HCT116 (cell line): ENCODE results near the gene FHL2. TPM values are rescaled to one million over a fixed set of nuclear protein-coding genes. Genes with fewer than 3 reads are reported as not detected.

ENCODE experiments used
- ATAC-seq: fragments of 200-7000 bp; cut with Tn5 transposase; 2 replicates; pipeline ENCODE4 v1.9.1; 2020; ENCODE audit warnings: mild to moderate bottlenecking, moderate library complexity
- BruUV-seq: library from RNA; stranded (reverse); fragments of 400-500 nt; replicated peaks from 2 replicates; lab custom pipeline; 2021; lab: Mats Ljungman, UMichigan
- CTCF ChIA-PET: fragments of 300-600 bp; sonication (Branson Sonifier 250); formaldehyde crosslinking; loops from one replicate; lab custom pipeline; 2021; ENCODE audit warnings: antibody characterized with exemption; lab: Charles Lee
- POLR2A ChIA-PET: fragments of 300-600, 350-600 bp; sonication (Branson Sonifier 250); formaldehyde crosslinking; loops from one replicate; lab custom pipeline; 2021; ENCODE audit warnings: antibody characterized with exemption; lab: Charles Lee
- RAD21 ChIA-PET, 2 experiments: fragments of 300-600 bp; sonication (Branson Sonifier 250); formaldehyde crosslinking; loops; one replicate each; lab custom pipeline; 2023; ENCODE audit warnings: low total read pairs in 2 of 2; ENCODE audit not compliant: uncharacterized antibody in 2 of 2, unreplicated experiment in 2 of 2, low non-redundant PET in 1 of 2; lab: Charles Lee
- DNase-seq: peaks from one replicate; pipeline ENCODE4 v3.0.0-alpha.2; 2010; ENCODE audit warnings: low read depth, low spot score
- H2AFZ ChIP-seq: fragments of 200-600 bp; shearing (Covaris generic), sonication (generic); 2 replicates; pipeline ENCODE4 v1.6.1; 2017; ENCODE audit warnings: low read depth, mixed run types, mixed read lengths, antibody characterized with exemption, low read length; ENCODE audit not compliant: poor library complexity, severe bottlenecking
- H3K27ac ChIP-seq: 2 replicates; pipeline ENCODE4 v1.5.1; 2012; ENCODE audit warnings: low read depth, low read length
- H3K27me3 ChIP-seq: fragments of 200-600 bp; sonication (generic); 2 replicates; pipeline ENCODE4 v1.6.1; 2016; ENCODE audit warnings: mixed run types, low read length, mixed read lengths; ENCODE audit not compliant: insufficient read depth
- H3K36me3 ChIP-seq, 2 experiments: fragments of 200-500 bp in 1 of 2; fragments of 200-600 bp in 1 of 2; sonication (Bioruptor generic) in 1 of 2; sonication (generic) in 1 of 2; 2 replicates each; pipeline versions ENCODE4 v1.5.1 to v1.6.1; 2014 to 2016; ENCODE audit warnings: low read length in 2 of 2, inconsistent platforms in 1 of 2, mixed read lengths in 1 of 2, mixed run types in 1 of 2; ENCODE audit not compliant: insufficient read depth in 2 of 2, control insufficient read depth in 1 of 2
- H3K4me1 ChIP-seq, 2 experiments: fragments of 200-600 bp in 1 of 2; sonication (generic) in 1 of 2; 2 replicates each; pipeline versions ENCODE4 v1.5.1 to v1.6.1; 2012 to 2017; ENCODE audit warnings: low read length in 2 of 2, inconsistent platforms in 1 of 2, mild to moderate bottlenecking in 1 of 2, mixed read lengths in 1 of 2, mixed run types in 1 of 2, moderate library complexity in 1 of 2; ENCODE audit not compliant: insufficient read depth in 2 of 2, control insufficient read depth in 1 of 2
- H3K4me2 ChIP-seq: fragments of 200-600 bp; sonication (generic); 2 replicates; pipeline ENCODE4 v1.6.1; 2017; ENCODE audit warnings: mixed run types, low read length, mixed read lengths
- H3K4me3 ChIP-seq, 2 experiments: fragments of 200-600 bp in 1 of 2; sonication (generic) in 1 of 2; replicated peaks in 1 of 2; 2 replicates each; pipeline ENCODE4 v1.5.1; 2011 to 2016; ENCODE audit warnings: low read length in 2 of 2, control low read depth in 1 of 2, low read depth in 1 of 2, mild to moderate bottlenecking in 1 of 2, mixed read lengths in 1 of 2, mixed run types in 1 of 2
- H3K79me2 ChIP-seq: fragments of 200-600 bp; sonication (generic); 2 replicates; pipeline ENCODE4 v1.6.1; 2017; ENCODE audit warnings: mild to moderate bottlenecking, mixed run types, low read length, moderate library complexity, mixed read lengths; ENCODE audit not compliant: insufficient read depth
- H3K9ac ChIP-seq: fragments of 200-600 bp; sonication (generic); 2 replicates; pipeline ENCODE4 v1.6.1; 2016; ENCODE audit warnings: low read length, mixed read lengths
- H3K9me2 ChIP-seq: fragments of 200-600 bp; sonication (generic), shearing (Covaris generic); 2 replicates; pipeline ENCODE4 v1.6.1; 2017; ENCODE audit warnings: mixed run types, mild to moderate bottlenecking, moderate library complexity; ENCODE audit not compliant: insufficient read depth
- H3K9me3 ChIP-seq, 2 experiments: fragments of 200-500 bp in 1 of 2; fragments of 200-600 bp in 1 of 2; sonication (Bioruptor generic) in 1 of 2; sonication (generic) in 1 of 2; 2 replicates each; pipeline ENCODE4 v1.6.1; 2014 to 2017; ENCODE audit warnings: low read length in 2 of 2, mixed read lengths in 2 of 2, inconsistent platforms in 1 of 2, low read depth in 1 of 2, mild to moderate bottlenecking in 1 of 2, mixed run types in 1 of 2, moderate library complexity in 1 of 2; ENCODE audit not compliant: control insufficient read depth in 1 of 2, insufficient read depth in 1 of 2
- H4K20me1 ChIP-seq: fragments of 200-600 bp; sonication (generic), shearing (Covaris generic); 2 replicates; pipeline ENCODE4 v1.6.1; 2017; ENCODE audit warnings: mixed run types, mild to moderate bottlenecking, moderate library complexity; ENCODE audit not compliant: insufficient read depth
- CEBPB ChIP-seq: IDR thresholded peaks from 2 replicates; pipeline ENCODE4 v1.6.1; 2012; ENCODE audit warnings: low read depth
- ELF1 ChIP-seq: IDR thresholded peaks from 2 replicates; pipeline ENCODE4 v1.6.1; 2012; ENCODE audit warnings: low read depth, borderline replicate concordance
- EZH2phosphoT487 ChIP-seq: fragments of 200-600 bp; IDR thresholded peaks from 2 replicates; pipeline ENCODE4 v1.6.1; 2018; ENCODE audit warnings: antibody characterized with exemption, borderline replicate concordance
- FOSL1 ChIP-seq: IDR thresholded peaks from 2 replicates; pipeline ENCODE4 v1.6.1; 2012; ENCODE audit warnings: low read depth
- JUND ChIP-seq: IDR thresholded peaks from 2 replicates; pipeline ENCODE4 v1.6.1; 2012
- RAD21 ChIP-seq: IDR thresholded peaks from 2 replicates; pipeline ENCODE4 v1.6.1; 2012; ENCODE audit warnings: low read depth, mild to moderate bottlenecking
- SIN3A ChIP-seq: IDR thresholded peaks from 2 replicates; pipeline ENCODE4 v1.6.1; 2012; ENCODE audit warnings: low read depth
- SP1 ChIP-seq: IDR thresholded peaks from 2 replicates; pipeline ENCODE4 v1.6.1; 2012; ENCODE audit warnings: low read depth
- ZNF274 ChIP-seq: fragments of 200-500 bp; sonication (Bioruptor generic); IDR thresholded peaks from 2 replicates; pipeline ENCODE4 v1.6.1; 2014; ENCODE audit warnings: mild to moderate bottlenecking, low read depth, low read length, inconsistent platforms
- intact Hi-C: fragments of 100-400 bp; cut with micrococcal nuclease; formaldehyde crosslinking; loops from 2 replicates; pipeline ENCODE4 v1.10.0; 2022
- total RNA-seq: library from RNA; stranded (reverse); gene quantifications from one replicate; pipeline ENCODE4 v1.2.1, GENCODE V29; 2021; ENCODE audit not compliant: unreplicated experiment
- TF ChIP-seq, protein P1 (sequence below): IDR thresholded peaks from 2 replicates; pipeline ENCODE4 v1.6.1; 2012
- TF ChIP-seq, protein P2 (sequence below), 3 experiments: fragments of 200-600 bp in 1 of 3; sonication (generic) in 1 of 3; IDR thresholded peaks in 2 of 3; conservative IDR thresholded peaks in 1 of 3; 2 replicates each; pipeline ENCODE4 v1.5.1; 2012 to 2017; ENCODE audit warnings: low read depth in 2 of 3, low read length in 2 of 3, antibody characterized with exemption in 1 of 3, borderline replicate concordance in 1 of 3, control low read depth in 1 of 3, mild to moderate bottlenecking in 1 of 3, mixed read lengths in 1 of 3, mixed run types in 1 of 3, moderate library complexity in 1 of 3; ENCODE audit not compliant: insufficient read depth in 1 of 3

Gene FHL2
- total RNA-seq, 1 experiment from 2014 or later = 86.6 TPM

DNA sequence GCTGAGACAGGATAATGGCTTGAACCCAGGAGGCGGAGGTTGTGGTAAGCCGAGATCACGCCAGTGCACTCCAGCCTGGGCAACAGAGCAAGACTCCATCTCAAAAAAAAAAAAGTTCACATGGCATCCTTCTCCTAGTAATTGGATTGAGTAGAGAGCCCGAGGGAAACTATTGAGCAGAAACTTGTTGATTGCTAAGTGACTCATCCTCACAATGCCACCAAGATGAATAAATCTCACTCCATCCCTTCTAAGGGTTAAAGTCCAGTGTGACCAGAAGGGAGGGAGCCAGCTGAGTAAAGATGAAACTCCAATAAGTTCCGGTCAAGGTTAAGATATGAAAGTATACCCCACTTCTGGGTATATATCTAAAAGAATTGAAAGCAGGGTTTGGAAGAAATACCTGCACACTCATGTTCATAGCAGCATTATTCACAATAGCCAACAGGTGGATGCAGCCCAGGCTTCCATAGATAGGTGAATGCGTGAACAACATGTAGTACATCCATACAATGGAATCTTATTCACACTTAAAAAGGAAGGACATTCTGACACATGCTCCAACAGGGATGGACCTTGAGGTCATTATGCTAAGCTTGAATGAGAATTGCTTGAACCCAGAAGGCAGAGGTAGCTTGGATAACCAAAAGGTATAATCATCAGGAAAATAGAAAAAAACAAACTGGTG, 13.0 kb upstream of the FHL2 start:
- H3K79me2 ChIP-seq = no peaks in the 10 kb centered on the region
- no TSS peak for BruUV-seq
- ChIA-PET RAD21 (no interaction called here), POLR2A (no interaction called here), CTCF (interaction anchor here (1.8 kb wide), 1 partner anchor 8 kb away, joined by 7 read pairs; no protein-coding TSS in a partner anchor)
- no peaks in the 10 kb centered on the region for H3K9me2 ChIP-seq
- H3K36me3 ChIP-seq = no peaks in the 10 kb centered on the region
- no peak overlapping the region for H3K4me3 ChIP-seq
- TF ChIP-seq ELF1 = no peak
- TF ChIP-seq SIN3A = no peak
- TF ChIP-seq FOSL1 = 0 out of 2 replicates have a peak, but pooled peaks have one; percentile 27
- no peak for TF ChIP-seq ZNF274
- TF ChIP-seq SP1 = 0 out of 2 replicates have a peak, but pooled peaks have one; percentile 7
- TF ChIP-seq RAD21 = no peak
- TF ChIP-seq, protein P1, sequence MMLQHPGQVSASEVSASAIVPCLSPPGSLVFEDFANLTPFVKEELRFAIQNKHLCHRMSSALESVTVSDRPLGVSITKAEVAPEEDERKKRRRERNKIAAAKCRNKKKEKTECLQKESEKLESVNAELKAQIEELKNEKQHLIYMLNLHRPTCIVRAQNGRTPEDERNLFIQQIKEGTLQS = no peak
- no peak; the same call in 1 of the 2 replicates for TF ChIP-seq JUND
- no peak for TF ChIP-seq EZH2phosphoT487
- TF ChIP-seq CEBPB = no peak
- TF ChIP-seq, protein P2, sequence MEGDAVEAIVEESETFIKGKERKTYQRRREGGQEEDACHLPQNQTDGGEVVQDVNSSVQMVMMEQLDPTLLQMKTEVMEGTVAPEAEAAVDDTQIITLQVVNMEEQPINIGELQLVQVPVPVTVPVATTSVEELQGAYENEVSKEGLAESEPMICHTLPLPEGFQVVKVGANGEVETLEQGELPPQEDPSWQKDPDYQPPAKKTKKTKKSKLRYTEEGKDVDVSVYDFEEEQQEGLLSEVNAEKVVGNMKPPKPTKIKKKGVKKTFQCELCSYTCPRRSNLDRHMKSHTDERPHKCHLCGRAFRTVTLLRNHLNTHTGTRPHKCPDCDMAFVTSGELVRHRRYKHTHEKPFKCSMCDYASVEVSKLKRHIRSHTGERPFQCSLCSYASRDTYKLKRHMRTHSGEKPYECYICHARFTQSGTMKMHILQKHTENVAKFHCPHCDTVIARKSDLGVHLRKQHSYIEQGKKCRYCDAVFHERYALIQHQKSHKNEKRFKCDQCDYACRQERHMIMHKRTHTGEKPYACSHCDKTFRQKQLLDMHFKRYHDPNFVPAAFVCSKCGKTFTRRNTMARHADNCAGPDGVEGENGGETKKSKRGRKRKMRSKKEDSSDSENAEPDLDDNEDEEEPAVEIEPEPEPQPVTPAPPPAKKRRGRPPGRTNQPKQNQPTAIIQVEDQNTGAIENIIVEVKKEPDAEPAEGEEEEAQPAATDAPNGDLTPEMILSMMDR (IDR thresholded peaks at IDR 0.05 in 2 of 3, conservative IDR thresholded peaks at IDR 0.05 in 1 of 3; ENCODE audit: borderline replicate concordance in 1 of 3, insufficient read depth in 1 of 3, low read depth in 2 of 3, low read length in 2 of 3) = no peak
- peak overlapping the region; percentile 11; the same call in 1 of the 2 replicates for H3K4me2 ChIP-seq
- H4K20me1 ChIP-seq = no peaks in the 10 kb centered on the region
- no peaks in the 10 kb centered on the region for H3K9me3 ChIP-seq
- no peak overlapping the region for H3K9ac ChIP-seq
- DNase-seq (no peak), ATAC-seq (peak; percentile 44; the same call in 1 of the 2 replicates)
- intact Hi-C loops = no loop called here
- H3K27me3 ChIP-seq = no peaks in the 10 kb centered on the region
- H3K27ac ChIP-seq = no peak overlapping the region
- H2AFZ ChIP-seq = no peak overlapping the region
- peaks cover 6 to 35% of the 10 kb centered on the region in 2 experiments; a peak in 3 of 4 replicates for H3K4me1 ChIP-seq
